Effector CD4-positive, alpha-beta T cell (primary cell): ENCODE data around the gene SZT2.
"Not testable (repeated sequence)": the region's sequence is repeated elsewhere in the genome, so short reads cannot be mapped to it uniquely, and the experiment has no call there.

Experiments used
- DNase-seq: peaks from one replicate; pipeline ENCODE4 v3.0.0-alpha.2; 2020

Gene SZT2

GRCh38 chr1:43392702-43393101 lies 3.0 kb downstream of the SZT2 start:
- no peak for DNase-seq

DNA sequence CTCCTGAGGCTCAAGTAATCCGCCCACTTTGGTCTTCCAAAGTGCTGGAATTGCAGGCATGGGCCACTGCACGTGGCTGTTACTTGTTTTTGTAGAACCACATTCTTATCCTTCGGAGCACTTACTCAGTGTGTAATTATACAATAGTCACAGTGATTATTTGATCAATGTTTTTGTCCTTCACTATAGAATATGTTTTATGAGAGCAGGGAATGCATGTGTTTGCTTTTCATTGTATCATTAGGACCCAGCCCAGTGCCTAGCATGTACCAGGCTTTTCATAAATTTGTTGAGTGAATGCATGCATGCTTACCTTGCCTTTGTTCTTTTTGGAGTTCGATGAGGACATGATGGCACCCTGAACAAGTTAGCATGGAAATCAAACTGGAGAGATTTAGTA lies 5.8 kb downstream of the SZT2 start:
- no peak for DNase-seq

DNA sequence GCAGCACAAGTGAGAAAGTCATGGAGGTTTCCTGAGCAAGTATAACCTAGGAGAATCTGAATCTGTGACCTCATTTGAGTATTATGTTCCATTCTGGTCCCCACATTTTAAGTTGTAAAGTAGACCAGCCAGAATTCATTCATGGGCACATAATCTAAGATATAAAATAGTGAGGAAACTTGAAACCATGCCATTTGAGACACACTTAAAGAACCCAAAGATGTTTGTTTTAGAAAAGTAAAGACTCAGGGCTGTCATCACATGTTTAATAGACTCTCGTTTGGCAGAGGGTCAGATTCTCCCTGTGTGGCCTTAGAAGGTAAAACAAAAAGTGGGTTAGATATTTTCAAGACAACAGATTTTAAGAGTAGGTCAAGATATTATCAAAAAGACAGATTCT lies 6.4 kb downstream of the SZT2 start:
- no peak for DNase-seq

DNA sequence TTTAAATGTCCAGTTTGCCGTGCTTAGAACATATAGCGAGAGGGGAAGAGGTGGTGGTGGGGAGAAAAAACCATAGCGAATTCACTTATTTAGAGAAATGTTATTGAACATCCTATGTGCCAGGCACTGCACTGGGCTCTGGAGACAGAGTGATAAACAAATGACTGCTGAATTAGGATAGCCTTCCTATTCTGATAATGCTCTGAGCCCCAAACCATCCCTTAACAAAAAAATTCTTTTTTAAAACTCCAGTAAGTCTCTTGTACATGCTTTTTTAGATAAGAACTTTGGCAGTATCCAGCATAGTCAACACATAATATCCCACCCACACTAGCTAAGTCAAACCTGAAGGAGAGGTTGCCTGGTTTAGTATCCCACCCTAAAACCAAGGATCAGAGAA lies 8.5 kb downstream of the SZT2 start:
- no peak for DNase-seq

DNA sequence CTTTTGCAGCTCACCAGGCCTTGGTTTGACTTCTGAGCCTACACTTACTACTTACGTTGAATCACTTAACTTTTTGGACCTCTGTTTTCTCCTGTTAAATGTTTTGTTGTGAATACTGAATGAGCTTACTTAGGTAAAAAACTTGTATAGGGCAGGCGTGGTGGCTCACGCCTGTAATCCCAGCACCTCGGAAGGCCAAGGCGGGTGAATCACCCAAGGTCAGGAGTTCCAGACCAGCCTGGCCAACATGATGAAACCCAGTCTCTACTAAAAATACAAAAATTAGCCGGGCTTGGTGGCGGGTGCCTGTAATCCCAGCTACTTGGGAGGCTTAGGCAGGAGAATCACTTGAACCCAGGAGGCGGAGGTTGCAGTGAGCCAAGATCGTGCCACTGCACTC lies 10.7 kb downstream of the SZT2 start:
- not testable (repeated sequence) for DNase-seq

GRCh38 chr1:43402089-43402865 lies 12.6 kb downstream of the SZT2 start:
- no peak for DNase-seq

DNA sequence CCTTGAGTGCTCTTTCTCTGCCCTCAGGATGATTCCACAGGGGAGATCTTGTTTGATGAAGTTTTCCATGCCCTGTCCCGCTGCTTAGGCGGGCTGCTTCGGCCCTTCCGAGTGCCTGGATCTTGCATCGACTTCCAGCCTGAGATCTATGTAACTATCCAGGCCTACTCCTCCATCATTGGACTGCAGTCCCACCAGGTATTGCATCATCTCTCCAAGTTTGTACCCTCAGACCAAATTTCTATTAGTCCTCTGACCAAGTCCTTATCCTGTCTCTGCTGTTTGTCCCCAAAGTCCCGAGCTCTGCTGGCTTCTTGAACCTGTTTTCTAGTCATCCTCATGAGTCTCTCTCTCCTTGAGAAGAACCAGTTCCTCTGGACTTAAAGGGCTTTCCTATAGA lies 14.7 kb downstream of the SZT2 start:
- DNase-seq, result no peak

DNA sequence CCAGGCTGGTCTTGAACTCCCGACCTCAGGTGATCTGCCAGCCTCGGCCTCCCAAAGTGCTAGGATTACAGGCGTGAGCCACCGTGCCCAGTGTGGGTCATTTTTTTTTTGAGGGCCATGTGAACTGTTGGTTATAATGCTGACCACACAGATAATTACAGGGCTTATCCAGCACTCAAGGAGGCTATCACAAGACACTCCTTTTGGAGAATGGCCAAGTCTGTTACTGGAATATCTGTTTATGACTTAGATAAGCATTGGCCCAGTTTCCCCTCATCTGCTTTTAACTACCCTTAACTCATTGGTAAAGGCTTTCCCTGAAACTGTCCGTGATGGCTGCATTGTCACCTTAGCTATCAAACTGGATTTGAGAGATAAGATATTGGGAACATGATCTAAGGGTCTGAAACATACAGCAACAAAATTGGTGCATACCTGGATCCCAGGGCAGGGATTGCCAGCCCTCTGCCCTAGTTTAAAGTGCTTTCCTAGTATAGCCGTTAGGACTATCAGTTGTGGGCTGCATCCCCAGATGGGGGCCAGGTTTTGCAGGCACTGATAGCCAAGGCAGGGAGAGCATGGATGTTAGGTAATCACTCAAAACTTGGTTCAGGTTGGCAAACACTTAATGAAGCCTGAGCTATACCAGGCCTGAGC lies 15.6 kb downstream of the SZT2 start:
- no peak for DNase-seq

- DNase-seq, result no peak
Observed at GRCh38 chr1:43405876-43406234, 16.2 kb downstream of the SZT2 start.

GRCh38 chr1:43410571-43410970 lies 20.9 kb downstream of the SZT2 start:
- DNase-seq, result no peak

- not testable (repeated sequence) for DNase-seq
Observed at GRCh38 chr1:43413426-43413825, 23.7 kb downstream of the SZT2 start.

DNA sequence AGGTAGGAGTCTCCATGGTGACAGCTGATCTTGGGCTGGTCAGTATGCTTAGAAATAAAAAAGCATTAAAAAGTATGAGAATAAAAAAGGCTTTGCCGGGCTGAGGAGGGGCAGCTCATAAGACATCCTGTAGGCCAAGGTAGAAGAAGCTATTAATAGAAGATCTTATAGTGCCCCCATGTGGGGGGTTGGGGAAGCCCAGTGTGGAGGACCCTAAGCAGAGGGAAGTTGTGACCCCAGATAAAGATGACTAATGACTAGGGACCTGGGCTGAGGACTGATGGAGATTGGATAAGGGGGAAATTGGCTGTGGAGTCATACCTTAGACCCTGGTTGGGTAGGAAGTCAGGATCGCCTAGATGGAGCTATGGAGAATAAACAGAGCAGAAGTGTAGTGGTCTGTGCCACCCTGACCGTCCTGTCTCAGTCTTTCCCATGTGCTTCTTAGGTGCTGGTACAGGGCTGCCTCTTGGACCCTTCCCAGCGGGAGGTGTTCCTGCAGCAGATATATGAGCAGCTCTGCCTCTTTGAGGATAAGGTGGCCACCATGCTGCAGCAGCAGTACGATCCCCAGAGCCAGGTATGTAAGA lies 25.0 kb downstream of the SZT2 start:
- DNase-seq, result peak; percentile 54

GRCh38 chr1:43415901-43416300 lies 26.2 kb downstream of the SZT2 start:
- no peak for DNase-seq

- no peak for DNase-seq
Observed at GRCh38 chr1:43418858-43419257, 29.2 kb downstream of the SZT2 start.

DNA sequence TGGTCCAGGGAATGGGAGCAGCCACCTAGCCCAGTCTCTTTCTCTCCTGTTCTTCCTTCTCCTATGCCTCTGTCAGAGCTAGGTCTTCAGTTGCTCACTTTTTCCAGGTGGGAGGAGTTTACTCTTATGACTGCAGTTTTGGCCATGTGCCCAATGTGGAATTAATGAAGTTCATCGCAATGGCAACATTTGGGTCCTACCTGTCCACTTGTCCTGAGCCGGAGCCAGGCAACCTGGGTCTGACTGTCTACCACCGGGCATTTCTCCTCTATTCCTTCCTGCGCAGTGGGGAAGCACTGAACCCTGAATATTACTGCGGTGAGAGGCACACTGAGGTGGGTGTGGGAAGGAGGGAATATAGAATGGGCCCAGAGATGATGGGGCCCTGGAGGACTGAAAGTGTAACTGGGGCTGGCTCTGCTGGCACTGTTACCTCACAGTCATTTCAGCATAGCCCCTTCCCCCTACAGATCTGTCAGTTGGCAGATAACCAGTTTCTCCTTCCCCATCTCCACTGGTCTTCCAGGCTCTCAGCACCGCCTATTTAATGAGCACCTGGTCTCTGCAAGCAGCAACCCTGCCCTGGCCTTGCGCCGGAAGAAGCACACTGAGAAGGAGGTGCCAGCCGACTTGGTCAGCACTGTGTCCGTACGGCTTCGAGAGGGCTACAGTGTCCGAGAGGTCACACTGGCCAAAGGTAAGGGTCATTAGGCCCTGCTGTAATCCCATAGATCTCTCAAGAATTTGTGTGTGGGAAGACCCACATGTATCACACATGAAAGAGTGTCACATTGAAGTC lies 30.1 kb downstream of the SZT2 start:
- no peak for DNase-seq

DNA sequence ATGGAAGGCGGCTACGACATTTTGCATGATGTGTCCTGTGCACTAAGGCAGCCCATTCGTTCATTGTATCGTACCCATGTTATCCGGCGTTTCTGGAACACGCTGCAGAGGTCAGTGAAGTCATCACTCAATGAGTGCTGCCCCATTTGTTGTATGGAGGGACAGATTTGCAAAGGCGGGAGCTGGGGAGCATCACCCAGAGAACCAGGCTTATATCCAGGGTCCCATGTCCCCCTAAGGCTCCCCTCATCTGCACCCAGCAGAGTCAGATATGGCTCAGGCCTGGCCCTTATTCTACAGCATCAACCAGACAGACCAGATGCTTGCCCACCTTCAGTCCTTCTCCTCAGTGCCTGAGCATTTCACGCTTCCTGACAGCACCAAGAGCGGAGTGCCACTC lies 31.2 kb downstream of the SZT2 start:
- no peak for DNase-seq

DNA sequence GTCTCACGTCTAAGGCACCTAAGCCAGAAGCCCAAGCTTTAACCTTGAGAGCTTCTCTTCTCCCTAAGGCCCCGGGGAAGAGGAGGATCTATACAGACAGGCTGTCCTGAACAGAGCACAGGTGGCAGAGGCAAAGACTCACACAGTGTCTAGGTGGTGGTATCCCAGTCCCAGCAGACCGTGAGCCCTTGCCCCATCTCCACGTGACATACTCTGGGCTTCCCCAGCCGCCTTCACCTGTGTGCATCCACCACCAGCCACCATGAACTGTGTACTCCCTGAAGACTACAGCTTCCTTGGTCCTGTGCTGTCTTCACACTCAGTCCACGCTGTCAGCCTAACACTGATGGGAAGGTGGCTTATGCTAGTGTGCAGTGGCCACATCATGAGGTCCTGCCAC lies 31.7 kb downstream of the SZT2 start:
- no peak for DNase-seq

DNA sequence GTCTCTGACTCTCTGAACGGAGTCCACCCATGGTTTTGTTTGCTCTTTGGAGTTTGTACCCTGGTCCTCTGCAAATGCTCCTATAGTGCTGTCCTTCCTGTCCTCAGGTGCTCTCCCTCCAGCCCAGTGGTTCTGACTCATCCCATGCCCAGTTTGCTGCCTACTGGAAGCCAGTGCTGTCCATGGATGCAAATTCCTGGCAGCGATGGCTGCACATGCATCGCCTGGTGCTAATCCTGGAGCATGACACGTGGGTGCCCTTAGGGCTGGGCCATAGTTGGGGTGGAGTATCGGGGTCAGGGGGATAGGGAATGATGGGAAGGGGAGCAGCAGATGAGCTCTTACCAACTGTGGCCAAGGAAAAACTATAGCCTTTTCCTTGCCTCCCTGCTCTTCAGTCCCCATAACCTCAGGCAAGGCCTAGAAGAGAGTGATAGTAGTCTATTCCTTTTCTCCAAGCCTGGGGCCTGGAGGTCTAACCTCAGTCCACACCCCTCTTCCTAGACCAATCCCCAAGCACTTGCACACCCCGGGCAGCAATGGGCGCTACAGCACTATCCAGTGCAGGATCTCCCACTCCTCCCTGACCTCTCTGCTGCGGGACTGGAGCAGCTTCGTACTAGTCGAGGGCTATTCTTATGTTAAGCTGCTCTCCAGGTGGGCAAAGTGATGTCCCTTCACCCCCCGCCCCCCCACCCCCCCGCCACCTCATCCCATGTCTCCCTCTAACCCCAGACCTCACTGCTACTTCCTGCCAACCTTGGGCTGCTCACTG lies 32.5 kb downstream of the SZT2 start:
- DNase-seq, result no peak

DNA sequence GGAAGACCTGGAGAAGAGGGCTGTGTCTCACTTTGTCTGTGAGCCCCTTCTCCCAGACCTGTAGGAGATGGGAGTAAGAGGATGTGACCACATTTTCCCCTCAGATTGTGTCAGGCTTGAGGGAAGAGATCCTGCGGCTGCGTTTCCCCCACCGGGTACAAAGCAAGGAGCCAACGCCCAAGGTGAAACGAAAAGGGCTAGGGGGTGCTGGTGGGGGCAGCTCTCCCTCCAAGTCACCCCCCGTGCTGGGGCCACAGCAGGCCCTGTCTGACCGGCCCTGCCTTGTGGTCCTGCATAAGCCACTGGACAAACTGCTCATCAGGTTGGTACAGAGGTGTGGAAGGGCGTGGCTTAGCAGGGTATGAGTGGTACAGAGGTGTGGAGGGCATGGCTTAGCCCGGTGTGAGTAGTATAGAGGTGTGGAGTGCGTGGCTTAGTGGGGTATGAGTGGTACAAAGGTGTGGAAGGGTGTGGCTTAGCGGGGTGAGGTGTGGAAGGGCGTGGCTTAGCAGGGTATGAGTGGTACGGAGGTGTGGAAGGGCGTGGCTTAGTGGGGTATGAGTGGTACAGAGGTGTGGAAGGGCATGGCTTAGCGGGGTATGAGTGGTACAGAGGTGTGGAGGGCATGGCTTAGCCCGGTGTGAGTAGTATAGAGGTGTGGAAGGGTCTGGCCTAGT lies 33.4 kb downstream of the SZT2 start:
- no peak for DNase-seq

- DNase-seq, result no peak
Observed at GRCh38 chr1:43423672-43424550, 34.2 kb downstream of the SZT2 start.

GRCh38 chr1:43425045-43425444 lies 35.3 kb downstream of the SZT2 start:
- DNase-seq, result no peak
